ENCODE results near the gene PRKG2.

GRCh38 chr4:81221303-81222081 is 6.5 kb upstream of the PRKG2 start:
- TF ChIP-seq REST (IDR thresholded peaks at IDR 0.05; ENCODE audit: low read depth) (no peak), EP300 (IDR thresholded peaks at IDR 0.05; ENCODE audit: borderline replicate concordance) (no peak), MAX (IDR thresholded peaks at IDR 0.05) (no peak), YY1 (IDR thresholded peaks at IDR 0.05; ENCODE audit: low read depth) (no peak), TCF12 (IDR thresholded peaks at IDR 0.05; ENCODE audit: low read depth) (no peak), TAF1 (IDR thresholded peaks at IDR 0.05; ENCODE audit: low read depth) (no peak), RAD21 (IDR thresholded peaks at IDR 0.05; ENCODE audit: low read depth) (no peak), CEBPB (IDR thresholded peaks at IDR 0.05) (no peak), USF1 (IDR thresholded peaks at IDR 0.05) (no peak), FOXM1 (IDR thresholded peaks at IDR 0.05; ENCODE audit: borderline replicate concordance, low read depth) (no peak), TEAD4 (IDR thresholded peaks at IDR 0.05) (no peak), NFIC (IDR thresholded peaks at IDR 0.05) (no peak), CREB1 (IDR thresholded peaks at IDR 0.05; ENCODE audit: low read depth) (no peak), ZBTB7A (IDR thresholded peaks at IDR 0.05; ENCODE audit: low read depth) (no peak)
